Stimulated activated CD8-positive, alpha-beta memory T cell treated with anti-CD3 and anti-CD28 coated beads, Interleukin-15, amount 100 ng/mL, for 48 hours (primary cell): ENCODE data around the gene KLC4.

ENCODE experiments used
- DNase-seq, 2 donors: peaks; one replicate each; pipeline ENCODE4 v3.0.0-alpha.2; 2020; ENCODE audit warnings: low read depth in 2 of 2

Gene KLC4

GRCh38 chr6:43059168-43060033 is at the start of gene KLC4, which contains the start of gene MRPL2:
Gene KLC4 (plus strand): TSS chr6:43059631. CDS start chr6:43061336, 1,705 bp downstream.
Gene MRPL2 (minus strand): TSS chr6:43059434. CDS start chr6:43059381, 53 bp downstream.
- peak; percentile 95 to 96 for DNase-seq

GRCh38 chr6:43011207-43011606 is 48.2 kb upstream of the KLC4 start:
- DNase-seq: no peak

GRCh38 chr6:43012364-43012763 is 47.1 kb upstream of the KLC4 start:
- DNase-seq: no peak

- no peak for DNase-seq
Observed at GRCh38 chr6:43013097-43013842, 46.2 kb upstream of the KLC4 start.

- DNase-seq: peak; percentile 99
Observed at GRCh38 chr6:43013843-43014433, 45.5 kb upstream of the KLC4 start, which contains the start of the genes KLHDC3 and MEA1. Gene KLHDC3 (plus strand): TSS chr6:43014249. CDS start chr6:43017193, 2,944 bp downstream. Gene MEA1 (minus strand): TSS chr6:43013946. CDS start chr6:43013813, 133 bp downstream.

- no peak for DNase-seq
Observed at GRCh38 chr6:43014434-43014909, 45.0 kb upstream of the KLC4 start.

- no peak for DNase-seq
Observed at GRCh38 chr6:43016176-43016942, 43.1 kb upstream of the KLC4 start.

GRCh38 chr6:43016943-43017334 is 42.5 kb upstream of the KLC4 start:
- no peak for DNase-seq

- no peak for DNase-seq
Observed at GRCh38 chr6:43019152-43019551, 40.3 kb upstream of the KLC4 start.

- DNase-seq: no peak
Observed at GRCh38 chr6:43020052-43020705, 39.3 kb upstream of the KLC4 start.

GRCh38 chr6:43020847-43021246 is 38.6 kb upstream of the KLC4 start:
- no peak for DNase-seq

GRCh38 chr6:43021270-43022047 is 38.0 kb upstream of the KLC4 start, which contains the start of gene RRP36:
Gene RRP36 (plus strand): TSS chr6:43021623. CDS start chr6:43021655, 32 bp downstream.
- DNase-seq: peak; percentile 58 to 69

GRCh38 chr6:43024436-43024835 is 35.0 kb upstream of the KLC4 start:
- DNase-seq: peak in 1 of 2 donors; percentile 4

- no peak for DNase-seq
Observed at GRCh38 chr6:43026365-43026764, 33.1 kb upstream of the KLC4 start.

GRCh38 chr6:43029120-43029519 is 30.3 kb upstream of the KLC4 start:
- no peak for DNase-seq

GRCh38 chr6:43032326-43032725 is 27.1 kb upstream of the KLC4 start:
- no peak for DNase-seq

GRCh38 chr6:43033496-43034189 is 25.8 kb upstream of the KLC4 start:
- DNase-seq: no peak

GRCh38 chr6:43034190-43034525 is 25.3 kb upstream of the KLC4 start:
- no peak for DNase-seq

- DNase-seq: no peak
Observed at GRCh38 chr6:43035495-43036194, 23.8 kb upstream of the KLC4 start.
